ENCODE results near the gene ZFP92.

Gene ZFP92

GRCh38 chrX:153445856-153446635 is 34.8 kb downstream of the ZFP92 start, which contains the start of gene TREX2:
TREX2 (minus strand) TSS chrX:153446056; CDS start chrX:153445430, 626 bp downstream.
- Histone ChIP-seq H3K36me3 (replicated peaks) (no peaks in the 10 kb centered on the region), H3K27me3 (replicated peaks) (no peaks in the 10 kb centered on the region), H3K4me3 (ENCODE audit: low read depth, low read length) (no peak within 1 kb of the TSS), H3K27ac (no peak within 1 kb of the TSS)
- in situ Hi-C loops (cut with HindIII; ENCODE audit: low pct_ligation_motif_present, low sequenced_read_pairs): no loop called here
- TF ChIP-seq, protein P1, sequence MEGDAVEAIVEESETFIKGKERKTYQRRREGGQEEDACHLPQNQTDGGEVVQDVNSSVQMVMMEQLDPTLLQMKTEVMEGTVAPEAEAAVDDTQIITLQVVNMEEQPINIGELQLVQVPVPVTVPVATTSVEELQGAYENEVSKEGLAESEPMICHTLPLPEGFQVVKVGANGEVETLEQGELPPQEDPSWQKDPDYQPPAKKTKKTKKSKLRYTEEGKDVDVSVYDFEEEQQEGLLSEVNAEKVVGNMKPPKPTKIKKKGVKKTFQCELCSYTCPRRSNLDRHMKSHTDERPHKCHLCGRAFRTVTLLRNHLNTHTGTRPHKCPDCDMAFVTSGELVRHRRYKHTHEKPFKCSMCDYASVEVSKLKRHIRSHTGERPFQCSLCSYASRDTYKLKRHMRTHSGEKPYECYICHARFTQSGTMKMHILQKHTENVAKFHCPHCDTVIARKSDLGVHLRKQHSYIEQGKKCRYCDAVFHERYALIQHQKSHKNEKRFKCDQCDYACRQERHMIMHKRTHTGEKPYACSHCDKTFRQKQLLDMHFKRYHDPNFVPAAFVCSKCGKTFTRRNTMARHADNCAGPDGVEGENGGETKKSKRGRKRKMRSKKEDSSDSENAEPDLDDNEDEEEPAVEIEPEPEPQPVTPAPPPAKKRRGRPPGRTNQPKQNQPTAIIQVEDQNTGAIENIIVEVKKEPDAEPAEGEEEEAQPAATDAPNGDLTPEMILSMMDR (IDR thresholded peaks at IDR 0.05; ENCODE audit: low read depth, low read length, missing control alignments): no peak
- DNase-seq: no peak

GRCh38 chrX:153446636-153446936 is 35.3 kb downstream of the ZFP92 start:
- in situ Hi-C loops (cut with HindIII; ENCODE audit: low pct_ligation_motif_present, low sequenced_read_pairs): no loop called here
- TF ChIP-seq, protein P1 (IDR thresholded peaks at IDR 0.05; ENCODE audit: low read depth, low read length, missing control alignments): no peak
- no peak overlapping the region for H3K4me3 ChIP-seq (ENCODE audit: low read depth, low read length)
- no peaks in the 10 kb centered on the region for H3K36me3 ChIP-seq (replicated peaks)
- DNase-seq: no peak
- no peak overlapping the region for H3K27ac ChIP-seq
- no peaks in the 10 kb centered on the region for H3K27me3 ChIP-seq (replicated peaks)

- TF ChIP-seq, protein P1 (IDR thresholded peaks at IDR 0.05; ENCODE audit: low read depth, low read length, missing control alignments): no peak
- no peaks in the 10 kb centered on the region for H3K27me3 ChIP-seq (replicated peaks)
- no peaks in the 10 kb centered on the region for H3K36me3 ChIP-seq (replicated peaks)
- no peak overlapping the region for H3K27ac ChIP-seq
- in situ Hi-C loops (cut with HindIII; ENCODE audit: low pct_ligation_motif_present, low sequenced_read_pairs): no loop called here
- no peak overlapping the region for H3K4me3 ChIP-seq (ENCODE audit: low read depth, low read length)
- DNase-seq: no peak
These were observed 35.8 kb downstream of the ZFP92 start for GRCh38 chrX:153446950-153447580.

DNA sequence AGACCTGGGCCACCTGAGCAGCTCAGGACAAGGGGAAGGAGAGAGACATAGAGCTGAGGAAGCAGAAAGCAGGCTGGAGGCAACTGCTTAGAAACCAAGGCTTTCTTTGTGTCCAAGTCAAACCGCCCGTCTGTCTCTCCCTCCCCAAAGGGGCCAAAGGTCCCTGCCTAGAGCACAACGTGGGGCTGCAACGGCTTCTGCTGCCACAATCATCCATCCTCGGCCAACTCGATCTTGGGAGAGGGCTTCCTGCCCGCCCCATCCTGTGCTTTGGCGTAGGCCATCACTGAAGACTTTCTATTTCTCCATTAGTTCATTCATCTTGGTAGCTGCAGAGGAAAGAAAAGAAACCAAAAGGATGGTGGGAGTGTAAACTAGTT is 36.3 kb downstream of the ZFP92 start:
- H3K27ac ChIP-seq: no peak overlapping the region
- H3K36me3 ChIP-seq (replicated peaks): no peaks in the 10 kb centered on the region
- TF ChIP-seq, protein P1 (IDR thresholded peaks at IDR 0.05; ENCODE audit: low read depth, low read length, missing control alignments): no peak
- DNase-seq: no peak
- no peaks in the 10 kb centered on the region for H3K27me3 ChIP-seq (replicated peaks)
- in situ Hi-C loops (cut with HindIII; ENCODE audit: low pct_ligation_motif_present, low sequenced_read_pairs): no loop called here
- no peak overlapping the region for H3K4me3 ChIP-seq (ENCODE audit: low read depth, low read length)

DNA sequence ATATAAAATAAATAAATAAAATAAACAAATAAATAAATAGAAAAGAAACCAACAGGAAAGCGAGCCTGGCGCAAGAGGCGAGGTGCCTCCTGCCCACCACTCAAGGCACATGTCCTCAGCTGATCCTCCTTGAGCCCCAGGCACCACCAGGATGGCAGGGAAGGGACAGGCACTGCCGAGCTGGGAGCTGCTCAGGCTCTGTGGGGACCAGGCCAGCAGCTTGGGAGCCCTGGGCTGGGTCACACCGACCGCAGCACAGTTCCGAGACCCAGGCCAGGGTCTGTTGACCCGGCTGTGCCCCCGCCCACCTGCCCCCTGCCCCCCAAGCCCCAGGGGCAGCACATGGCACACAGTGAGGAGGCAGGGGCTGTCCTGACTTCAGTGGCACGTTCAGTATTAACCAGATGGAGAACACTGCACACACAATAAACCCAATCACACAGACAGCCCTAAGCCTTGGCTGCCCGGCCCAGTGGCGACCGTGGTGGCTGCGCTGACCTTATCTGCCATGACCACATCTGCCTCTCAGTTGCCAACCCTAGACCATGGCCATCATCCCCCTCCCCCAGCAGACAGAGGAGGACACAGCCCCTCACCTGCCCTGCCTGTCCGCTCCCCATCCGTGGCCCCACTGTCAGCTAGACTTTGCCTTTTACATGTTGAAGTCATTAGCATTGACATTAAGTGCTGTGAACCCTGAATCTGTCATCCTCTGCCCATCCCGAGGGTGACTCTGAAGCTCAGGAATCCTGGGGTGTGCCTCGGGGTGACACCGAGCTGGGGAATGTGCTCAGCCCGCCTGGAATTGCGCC is 37.5 kb downstream of the ZFP92 start:
- in situ Hi-C loops (cut with HindIII; ENCODE audit: low pct_ligation_motif_present, low sequenced_read_pairs): no loop called here
- H3K27ac ChIP-seq: no peak overlapping the region
- TF ChIP-seq, protein P1 (IDR thresholded peaks at IDR 0.05; ENCODE audit: low read depth, low read length, missing control alignments): no peak
- no peaks in the 10 kb centered on the region for H3K36me3 ChIP-seq (replicated peaks)
- no peak for DNase-seq
- no peak overlapping the region for H3K4me3 ChIP-seq (ENCODE audit: low read depth, low read length)
- no peaks in the 10 kb centered on the region for H3K27me3 ChIP-seq (replicated peaks)

Data from brain microvascular endothelial cell (primary cell).